CD4-positive, alpha-beta memory T cell (primary cell): ENCODE results near the gene ARHGAP19. TPM values are rescaled to one million over a fixed set of nuclear protein-coding genes. Genes with fewer than 3 reads are reported as not detected.

Source experiments
- CTCF ChIA-PET: fragments of 350-600 bp; sonication (Branson Sonifier 250); formaldehyde crosslinking; loops from one replicate; lab custom pipeline; 2021; ENCODE audit warnings: inconsistent platforms; ENCODE audit not compliant: partially characterized antibody; lab: Charles Lee
- POLR2A ChIA-PET: fragments of 350-600 bp; sonication (Branson Sonifier 250); formaldehyde crosslinking; loops from one replicate; lab custom pipeline; 2021; ENCODE audit not compliant: partially characterized antibody; lab: Charles Lee
- DNase-seq, 5 donors: peaks; one replicate each; pipeline versions ENCODE4 v3.0.0 to v3.0.0-alpha.2; 2020 to 2022; ENCODE audit warnings: mixed read lengths in 1 of 5
- H3K27ac ChIP-seq: one replicate; pipeline ENCODE4 v1.7.0; 2013; ENCODE audit warnings: low read depth, low read length
- H3K27me3 ChIP-seq: 2 replicates; pipeline ENCODE4 v1.7.0; 2013; ENCODE audit warnings: mild to moderate bottlenecking, low read length, moderate library complexity; ENCODE audit not compliant: insufficient read depth
- H3K36me3 ChIP-seq: 2 replicates; pipeline ENCODE4 v1.7.0; 2013; ENCODE audit warnings: mild to moderate bottlenecking, low read length, moderate library complexity; ENCODE audit not compliant: insufficient read depth
- H3K4me1 ChIP-seq: 2 replicates; pipeline ENCODE4 v1.7.0; 2013; ENCODE audit warnings: mild to moderate bottlenecking, low read length, moderate library complexity; ENCODE audit not compliant: insufficient read depth
- H3K4me3 ChIP-seq, 2 donors: one replicate each; pipeline ENCODE4 v1.7.0; 2013; ENCODE audit warnings: low read length in 2 of 2, mild to moderate bottlenecking in 1 of 2
- H3K9me3 ChIP-seq, 2 donors: one replicate each; pipeline ENCODE4 v1.7.0; 2013; ENCODE audit warnings: low read length in 2 of 2, control low read depth in 1 of 2; ENCODE audit not compliant: control insufficient read depth in 1 of 2
- H3K27ac Mint-ChIP-seq, 7 donors: one replicate each; pipeline ENCODE4 v1.8.0; 2020 to 2021; ENCODE audit warnings: mixed read lengths in 7 of 7, mild to moderate bottlenecking in 6 of 7, inconsistent platforms in 3 of 7, moderate library complexity in 3 of 7
- H3K27me3 Mint-ChIP-seq, 2 donors: one replicate each; pipeline ENCODE4 v1.8.0; 2020 to 2021; ENCODE audit warnings: mixed read lengths in 2 of 2
- H3K36me3 Mint-ChIP-seq, 2 donors: one replicate each; pipeline ENCODE4 v1.8.0; 2020 to 2021; ENCODE audit warnings: mixed read lengths in 2 of 2, inconsistent platforms in 1 of 2, mild to moderate bottlenecking in 1 of 2
- H3K4me1 Mint-ChIP-seq, 4 donors: one replicate each; pipeline ENCODE4 v1.8.0; 2020 to 2021; ENCODE audit warnings: mixed read lengths in 4 of 4, mild to moderate bottlenecking in 1 of 4
- H3K4me3 Mint-ChIP-seq, 8 donors: one replicate each; pipeline ENCODE4 v1.8.0; 2020 to 2021; ENCODE audit warnings: mixed read lengths in 8 of 8, mild to moderate bottlenecking in 7 of 8, moderate library complexity in 6 of 8, inconsistent platforms in 3 of 8
- H3K9me3 Mint-ChIP-seq, 8 donors: one replicate each; pipeline ENCODE4 v1.8.0; 2020 to 2021; ENCODE audit warnings: mixed read lengths in 8 of 8, mild to moderate bottlenecking in 5 of 8, inconsistent platforms in 3 of 8, moderate library complexity in 1 of 8
- intact Hi-C: fragments of 100-400 bp; cut with micrococcal nuclease; formaldehyde crosslinking; loops from one replicate; pipeline ENCODE4 v1.15.1; 2023
- polyA plus RNA-seq, 2 donors: library from polyadenylated mRNA; unstranded; fragments of 300-500 nt; fragmentation: Illumina TruSeq; gene quantifications; one replicate each; pipeline ENCODE4 v1.2.3, GENCODE V29; 2021
- total RNA-seq, 2 experiments: library from RNA; stranded (reverse); gene quantifications; one replicate each; pipeline ENCODE4 v1.2.3, GENCODE V29; 2021

ARHGAP19 gene
- total and polyA plus RNA-seq, 4 experiments from 2014 or later, result 6.8 to 19.3 (median 13.2) TPM

- Histone ChIP-seq H3K27me3 (no peaks in the 10 kb centered on the region), H3K4me3 (no peak overlapping the region), H3K9me3 (no peaks in the 10 kb centered on the region), H3K4me1 (no peaks in the 10 kb centered on the region), H3K27ac (no peak overlapping the region), H3K36me3 (no peaks in the 10 kb centered on the region)
- peaks cover 0 to 2% (median 0%) of the 10 kb centered on the region in 8 donors for H3K9me3 Mint-ChIP-seq
- peak in 1 of 5 donors; percentile 30 for DNase-seq
- no peak overlapping the region for H3K4me3 Mint-ChIP-seq
- H3K27ac Mint-ChIP-seq, result no peak overlapping the region
- H3K4me1 Mint-ChIP-seq, result no peaks in the 10 kb centered on the region
- ChIA-PET POLR2A (interaction anchor here (1.2 kb wide), 1 partner anchor 138 kb away, joined by 8 read pairs; no protein-coding TSS in a partner anchor), CTCF (interaction anchor here (1.0 to 24.1 kb wide), 27 partner anchors 4 to 815 kb away, joined by 3 to 422 read pairs (median 5); no protein-coding TSS in a partner anchor)
- no peaks in the 10 kb centered on the region for H3K27me3 Mint-ChIP-seq
- no peaks in the 10 kb centered on the region for H3K36me3 Mint-ChIP-seq
- intact Hi-C loops, result no loop called here
Observed at GRCh38 chr10:97211229-97211628, 81.2 kb downstream of the ARHGAP19 start.

GRCh38 chr10:97210543-97210960 is 81.9 kb downstream of the ARHGAP19 start:
- Mint-ChIP-seq H3K27me3 (peaks cover 0 to 1% of the 10 kb centered on the region in 2 donors), H3K27ac (no peak overlapping the region), H3K9me3 (peaks cover 0 to 2% (median 0%) of the 10 kb centered on the region in 8 donors), H3K36me3 (no peaks in the 10 kb centered on the region), H3K4me1 (no peaks in the 10 kb centered on the region), H3K4me3 (no peak overlapping the region)
- intact Hi-C loops, result loop anchor here (1.0 kb wide), 2 partner anchors 137 to 173 kb away; no protein-coding TSS in a partner anchor
- Histone ChIP-seq H3K9me3 (no peaks in the 10 kb centered on the region), H3K36me3 (no peaks in the 10 kb centered on the region), H3K4me1 (no peaks in the 10 kb centered on the region), H3K27ac (no peak overlapping the region), H3K27me3 (no peaks in the 10 kb centered on the region), H3K4me3 (no peak overlapping the region)
- ChIA-PET POLR2A (interaction anchor here (1.2 kb wide), 1 partner anchor 138 kb away, joined by 8 read pairs; no protein-coding TSS in a partner anchor), CTCF (interaction anchor here (0.7 to 24.1 kb wide), 39 partner anchors 5 to 815 kb away, joined by 3 to 422 read pairs (median 4); no protein-coding TSS in a partner anchor)
- peak; percentile 50 to 64 (median 57) for DNase-seq

GRCh38 chr10:97207756-97208346 is 84.6 kb downstream of the ARHGAP19 start:
- H3K9me3 ChIP-seq, result no peaks in the 10 kb centered on the region
- no peaks in the 10 kb centered on the region for H3K4me1 ChIP-seq
- peaks cover 0 to 2% (median 0%) of the 10 kb centered on the region in 8 donors for H3K9me3 Mint-ChIP-seq
- H3K4me3 Mint-ChIP-seq, result no peak overlapping the region
- H3K36me3 ChIP-seq, result no peaks in the 10 kb centered on the region
- no peaks in the 10 kb centered on the region for H3K27me3 ChIP-seq
- no peak overlapping the region for H3K4me3 ChIP-seq
- POLR2A ChIA-PET, result no interaction called here
- no peak overlapping the region for H3K27ac ChIP-seq
- H3K27ac Mint-ChIP-seq, result no peak overlapping the region
- CTCF ChIA-PET, result interaction anchor here (6.5 to 24.1 kb wide), 4 partner anchors 7 to 171 kb away, joined by 86 to 422 read pairs (median 420); no protein-coding TSS in a partner anchor
- no peak for DNase-seq
- peaks cover 0 to 1% of the 10 kb centered on the region in 2 donors for H3K27me3 Mint-ChIP-seq
- no peaks in the 10 kb centered on the region for H3K36me3 Mint-ChIP-seq
- H3K4me1 Mint-ChIP-seq, result no peaks in the 10 kb centered on the region
- intact Hi-C loops, result no loop called here

GRCh38 chr10:97207131-97207530 is 85.3 kb downstream of the ARHGAP19 start:
- Mint-ChIP-seq H3K27me3 (peaks cover 0 to 1% of the 10 kb centered on the region in 2 donors), H3K36me3 (no peaks in the 10 kb centered on the region), H3K9me3 (peaks cover 0 to 4% (median 0%) of the 10 kb centered on the region in 8 donors), H3K4me1 (no peaks in the 10 kb centered on the region), H3K4me3 (no peak overlapping the region), H3K27ac (no peak overlapping the region)
- intact Hi-C loops, result no loop called here
- Histone ChIP-seq H3K4me1 (no peaks in the 10 kb centered on the region), H3K4me3 (no peak overlapping the region), H3K27ac (no peak overlapping the region), H3K36me3 (no peaks in the 10 kb centered on the region), H3K27me3 (no peaks in the 10 kb centered on the region), H3K9me3 (no peaks in the 10 kb centered on the region)
- POLR2A ChIA-PET, result no interaction called here
- DNase-seq, result no peak
- CTCF ChIA-PET, result interaction anchor here (0.5 to 24.1 kb wide), 5 partner anchors 6 to 188 kb away, joined by 3 to 422 read pairs (median 417); no protein-coding TSS in a partner anchor

- Mint-ChIP-seq H3K9me3 (peaks cover 0 to 2% (median 0%) of the 10 kb centered on the region in 8 donors), H3K4me1 (peaks cover 0 to 3% (median 0%) of the 10 kb centered on the region in 4 donors), H3K36me3 (no peaks in the 10 kb centered on the region), H3K27ac (no peak overlapping the region), H3K27me3 (peaks cover 0 to 1% of the 10 kb centered on the region in 2 donors), H3K4me3 (no peak overlapping the region)
- Histone ChIP-seq H3K4me1 (no peaks in the 10 kb centered on the region), H3K36me3 (no peaks in the 10 kb centered on the region), H3K4me3 (no peak overlapping the region), H3K27me3 (no peaks in the 10 kb centered on the region), H3K9me3 (no peaks in the 10 kb centered on the region), H3K27ac (no peak overlapping the region)
- ChIA-PET CTCF (interaction anchor here (0.9 to 24.1 kb wide), 7 partner anchors 4 to 168 kb away, joined by 3 to 422 read pairs (median 86); no protein-coding TSS in a partner anchor), POLR2A (no interaction called here)
- no peak for DNase-seq
- intact Hi-C loops, result no loop called here
Observed at GRCh38 chr10:97204826-97205679, 87.4 kb downstream of the ARHGAP19 start.

- Histone ChIP-seq H3K36me3 (no peaks in the 10 kb centered on the region), H3K9me3 (no peaks in the 10 kb centered on the region), H3K4me3 (no peak overlapping the region), H3K27me3 (no peaks in the 10 kb centered on the region), H3K4me1 (no peaks in the 10 kb centered on the region), H3K27ac (no peak overlapping the region)
- no peak for DNase-seq
- POLR2A ChIA-PET, result no interaction called here
- H3K36me3 Mint-ChIP-seq, result no peaks in the 10 kb centered on the region
- no peak overlapping the region for H3K4me3 Mint-ChIP-seq
- CTCF ChIA-PET, result interaction anchor here (2.2 to 24.1 kb wide), 4 partner anchors 2 to 166 kb away, joined by 7 to 422 read pairs (median 420); no protein-coding TSS in a partner anchor
- H3K4me1 Mint-ChIP-seq, result peaks cover 0 to 3% (median 0%) of the 10 kb centered on the region in 4 donors
- peaks cover 3 to 6% of the 10 kb centered on the region in 2 donors for H3K27me3 Mint-ChIP-seq
- H3K27ac Mint-ChIP-seq, result no peak overlapping the region
- H3K9me3 Mint-ChIP-seq, result peaks cover 0 to 2% (median 0%) of the 10 kb centered on the region in 8 donors
- intact Hi-C loops, result no loop called here
Observed at GRCh38 chr10:97203220-97203619, 89.2 kb downstream of the ARHGAP19 start.
